Left lobe of liver (tissue), 2 donors: ENCODE measurements around the gene RPL3. TPM values are rescaled to one million over a fixed set of nuclear protein-coding genes. Genes with fewer than 3 reads are reported as not detected.

Experiments
- ATAC-seq: fragments of 200-7000 bp; cut with Tn5 transposase; one replicate; pipeline ENCODE4 v1.9.1; 2020; ENCODE audit warnings: mild to moderate bottlenecking, moderate library complexity
- DNase-seq: peaks from one replicate; pipeline ENCODE4 v3.0.0-alpha.2; 2020; ENCODE audit warnings: low spot score
- total RNA-seq: library from RNA; stranded (reverse); gene quantifications from one replicate; pipeline ENCODE4 v1.2.1, GENCODE V29; 2021
- donor health status: DM: no; HTN: no; CAD: no; lungs with moderate emphysema.
- donor health status: DM: no; HTN: yes; CAD: no.

RPL3 gene
- total RNA-seq, 1 donor from 2014 or later, result 862 TPM

GRCh38 chr22:39302431-39302960 lies 16.9 kb downstream of the RPL3 start:
- ATAC-seq (no peak), DNase-seq (no peak)

GRCh38 chr22:39301926-39302325 lies 17.5 kb downstream of the RPL3 start:
- DNase-seq (no peak), ATAC-seq (no peak)

GRCh38 chr22:39301108-39301507 lies 18.3 kb downstream of the RPL3 start:
- no peak for DNase-seq
- ATAC-seq, result no peak

GRCh38 chr22:39300186-39300830 lies 19.1 kb downstream of the RPL3 start:
- ATAC-seq, result peak; percentile 15
- peak; percentile 64 for DNase-seq

GRCh38 chr22:39299829-39300178 lies 19.6 kb downstream of the RPL3 start:
- ATAC-seq, result peak; percentile 8

GRCh38 chr22:39298241-39298987 lies 21.0 kb downstream of the RPL3 start:
- ATAC-seq, result no peak

More at GRCh38 chr22:39299829-39300178, 19.6 kb downstream of the RPL3 start:
- peak; percentile 52 for DNase-seq

GRCh38 chr22:39297490-39298240 lies 21.8 kb downstream of the RPL3 start:
- DNase-seq, result peak; percentile 73
- peak; percentile 54 for ATAC-seq

More at GRCh38 chr22:39298241-39298987, 21.0 kb downstream of the RPL3 start:
- no peak for DNase-seq

GRCh38 chr22:39296981-39297489 lies 22.4 kb downstream of the RPL3 start:
- DNase-seq (peak; percentile 59), ATAC-seq (peak; percentile 17)

GRCh38 chr22:39296535-39296934 lies 22.9 kb downstream of the RPL3 start:
- ATAC-seq, result no peak
- no peak for DNase-seq

- DNase-seq (no peak), ATAC-seq (no peak)
Measured at GRCh38 chr22:39294571-39295468, 24.6 kb downstream of the RPL3 start.

- DNase-seq (no peak), ATAC-seq (no peak)
Measured at GRCh38 chr22:39293766-39294368, 25.6 kb downstream of the RPL3 start.

- peak; percentile 93 for DNase-seq
- peak; percentile 75 for ATAC-seq
Measured at GRCh38 chr22:39292561-39293074, 26.8 kb downstream of the RPL3 start.

GRCh38 chr22:39292031-39292462 lies 27.4 kb downstream of the RPL3 start:
- DNase-seq (no peak), ATAC-seq (no peak)

- ATAC-seq (no peak), DNase-seq (no peak)
Measured at GRCh38 chr22:39291523-39291922, 27.9 kb downstream of the RPL3 start.

GRCh38 chr22:39290724-39291161 lies 28.7 kb downstream of the RPL3 start:
- peak; percentile 81 for ATAC-seq
- DNase-seq, result peak; percentile 90

- ATAC-seq, result no peak
Measured at GRCh38 chr22:39289975-39290720, 29.3 kb downstream of the RPL3 start.

GRCh38 chr22:39289533-39289932 lies 29.9 kb downstream of the RPL3 start:
- DNase-seq, result no peak
- peak; percentile 15 for ATAC-seq

More at GRCh38 chr22:39289975-39290720, 29.3 kb downstream of the RPL3 start:
- no peak for DNase-seq

- ATAC-seq (no peak), DNase-seq (no peak)
Measured at GRCh38 chr22:39288135-39288898, 31.1 kb downstream of the RPL3 start.
